DLD1 (cell line): ENCODE measurements around the gene EFCAB8.
"Not testable (repeated sequence)": the region's sequence is repeated elsewhere in the genome, so short reads cannot be mapped to it uniquely, and the experiment has no call there.

Source experiments
- in situ Hi-C: cut with HindIII; loops from 2 replicates; pipeline ENCODE4 v1.10.0; 2017; ENCODE audit warnings: low sequenced_read_pairs

The EFCAB8 gene

DNA sequence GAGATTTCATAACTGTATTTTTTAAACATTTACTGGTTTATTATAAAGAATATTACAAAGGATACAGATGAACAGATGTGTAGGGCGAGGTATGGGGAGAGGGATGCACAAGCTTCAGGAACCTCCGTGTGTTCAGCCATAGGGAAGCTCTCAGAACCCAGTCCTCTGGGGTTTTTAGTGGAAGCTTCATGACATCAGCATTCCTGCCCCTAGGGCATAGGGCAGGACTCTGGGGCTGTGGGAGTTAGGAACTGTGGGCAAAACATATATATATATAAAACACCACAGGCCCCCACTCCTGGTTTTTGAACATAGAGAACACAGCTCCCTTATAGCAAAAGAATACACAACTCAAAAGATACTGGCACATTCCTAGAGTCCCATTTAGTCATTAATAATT, 21.9 kb downstream of the EFCAB8 start:
- in situ Hi-C loops: no loop called here

DNA sequence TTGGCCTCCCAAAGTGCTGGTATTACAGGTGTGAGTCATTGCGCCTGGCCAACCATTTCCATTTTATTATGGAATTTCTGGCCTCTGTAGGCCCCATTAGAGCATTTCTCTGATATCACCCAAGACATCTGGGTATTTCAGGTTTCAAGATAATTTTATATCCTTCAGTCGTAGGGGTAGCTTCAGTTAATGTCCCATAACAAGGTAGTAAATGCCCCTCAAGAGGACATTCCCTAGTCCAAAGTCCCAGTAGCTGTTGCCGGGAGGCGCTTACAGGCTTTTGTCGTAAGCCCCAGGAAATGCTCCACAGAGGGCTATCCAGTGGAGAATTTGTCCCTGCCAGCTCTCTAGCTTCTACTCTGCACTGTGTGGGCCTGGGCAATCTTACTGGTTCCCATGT, 24.4 kb downstream of the EFCAB8 start:
- in situ Hi-C loops: no loop called here

DNA sequence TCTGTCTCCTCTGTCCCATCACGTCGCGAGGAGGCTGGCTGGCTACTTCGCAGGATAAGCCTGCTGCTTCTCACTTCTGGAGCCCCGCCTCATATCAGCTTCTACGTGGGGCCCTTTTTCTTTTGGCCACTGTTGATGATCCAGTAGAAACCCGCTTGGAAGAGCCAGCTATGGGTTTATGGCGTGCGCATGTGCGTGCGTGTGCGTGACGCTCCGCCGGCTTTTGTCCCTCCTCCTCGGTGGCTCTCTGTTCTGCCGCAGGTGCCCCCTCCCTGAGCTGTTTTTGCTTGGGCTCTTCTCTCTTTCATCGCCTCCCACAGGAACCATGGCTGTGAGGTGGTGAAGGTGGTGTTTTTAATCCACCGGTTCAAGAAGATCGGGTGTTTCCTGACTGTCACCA, 26.5 kb downstream of the EFCAB8 start:
- in situ Hi-C loops: loop anchor here (5.0 kb wide), 1 partner anchor 88 kb away; no protein-coding TSS in a partner anchor

DNA sequence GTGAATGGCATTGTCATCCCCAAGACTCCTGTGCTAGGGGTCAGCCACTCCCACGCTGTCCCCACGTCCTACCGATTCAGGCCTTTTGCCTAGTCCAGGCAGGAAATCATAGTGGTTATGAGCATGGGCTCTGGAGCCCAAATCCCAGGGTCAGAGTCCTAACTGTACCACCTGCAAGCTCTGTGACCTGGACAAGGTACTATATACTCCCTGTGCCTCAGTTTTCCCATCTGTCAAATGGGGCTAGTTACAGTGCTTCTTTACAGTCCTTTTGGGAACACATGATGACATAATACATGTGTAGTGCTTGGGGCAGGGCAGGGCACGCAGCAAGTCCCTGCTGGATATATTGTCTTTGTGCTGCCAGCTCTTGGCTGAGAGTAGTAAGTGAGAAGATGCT, 27.2 kb downstream of the EFCAB8 start:
- in situ Hi-C loops: loop anchor here (5.0 kb wide), 1 partner anchor 89 kb away; no protein-coding TSS in a partner anchor

DNA sequence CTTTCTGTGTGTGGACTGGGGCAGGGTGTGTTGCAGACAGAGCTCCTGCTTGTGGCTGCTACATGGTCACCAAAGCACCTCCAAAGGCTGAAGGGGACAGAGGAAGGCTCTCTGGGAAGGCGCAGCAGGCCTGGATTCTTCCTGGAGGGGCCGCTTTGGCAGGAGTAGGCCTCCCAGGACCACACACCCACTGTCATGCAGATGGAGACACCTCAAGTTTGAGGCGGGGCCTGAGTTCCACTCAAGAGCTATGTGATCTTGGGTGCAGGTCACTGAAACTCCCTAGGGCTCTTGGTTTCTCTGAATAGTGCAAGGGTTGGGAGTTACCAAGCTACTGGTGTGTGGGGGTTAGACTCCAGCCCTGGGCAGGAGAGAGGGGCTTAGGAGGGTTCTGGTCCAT, 27.9 kb downstream of the EFCAB8 start:
- in situ Hi-C loops: loop anchor here (5.0 kb wide), 1 partner anchor 89 kb away; no protein-coding TSS in a partner anchor

DNA sequence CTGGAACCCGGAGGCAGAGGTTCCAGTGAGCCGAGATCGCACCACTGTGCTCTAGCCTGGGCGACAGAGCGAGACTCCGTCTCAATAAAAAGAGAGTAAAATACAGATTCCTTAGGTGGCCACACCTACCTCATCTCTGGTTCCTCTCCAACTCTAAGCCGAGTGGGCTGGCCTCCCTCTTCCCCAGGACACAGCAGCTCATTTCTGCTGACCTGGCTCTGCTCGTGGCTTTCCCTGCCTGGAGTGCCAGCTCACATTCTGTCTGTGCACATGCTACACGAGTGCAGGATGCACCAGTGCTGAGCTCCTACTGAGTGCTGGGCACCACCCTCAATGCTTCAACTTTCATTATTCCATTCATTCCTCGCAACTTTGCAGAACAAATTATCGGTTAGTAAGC, 28.8 kb downstream of the EFCAB8 start:
- in situ Hi-C loops: loop anchor here (5.0 kb wide), 1 partner anchor 90 kb away; no protein-coding TSS in a partner anchor

DNA sequence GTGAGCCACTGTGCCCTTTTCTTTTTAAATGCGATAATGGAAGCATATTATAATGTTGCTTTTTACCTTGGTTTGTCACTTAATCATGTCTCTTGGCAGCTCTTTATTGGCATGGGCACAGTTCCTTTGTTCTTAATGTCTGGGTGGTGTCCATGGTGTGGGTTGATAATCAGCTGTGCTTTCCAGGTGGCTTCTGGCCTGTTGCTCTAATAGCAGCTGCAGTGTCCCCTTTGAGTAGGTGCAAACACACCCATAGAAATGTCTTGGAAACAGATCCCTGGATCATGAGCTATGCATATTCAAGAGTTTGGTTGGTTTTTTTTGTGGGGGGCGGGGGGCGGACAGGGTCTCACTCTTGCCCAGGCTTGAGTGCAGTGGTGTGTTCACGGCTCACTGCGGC, 29.9 kb downstream of the EFCAB8 start:
- in situ Hi-C loops: loop anchor here (5.0 kb wide), 1 partner anchor 91 kb away; no protein-coding TSS in a partner anchor

DNA sequence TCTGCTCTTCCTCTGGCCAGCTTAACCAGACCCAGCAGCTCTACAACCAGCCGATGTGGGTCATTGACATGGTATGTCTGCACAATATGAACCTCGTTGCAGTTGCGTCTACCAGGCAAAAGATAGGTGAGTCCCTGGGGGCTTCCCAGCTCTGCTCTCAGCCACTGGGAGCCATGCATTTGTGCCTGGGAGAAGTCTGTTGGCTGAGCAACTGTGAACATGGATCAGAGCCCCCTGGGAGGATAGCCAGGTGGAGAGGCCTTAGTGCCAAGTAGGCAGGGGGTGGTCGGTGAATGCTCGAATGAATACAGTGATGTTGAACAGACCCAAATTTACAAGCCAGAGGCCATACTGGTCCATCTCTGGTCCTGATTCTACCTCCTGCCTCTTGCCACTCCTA, 30.6 kb downstream of the EFCAB8 start:
- in situ Hi-C loops: loop anchor here (5.0 kb wide), 1 partner anchor 92 kb away; no protein-coding TSS in a partner anchor

DNA sequence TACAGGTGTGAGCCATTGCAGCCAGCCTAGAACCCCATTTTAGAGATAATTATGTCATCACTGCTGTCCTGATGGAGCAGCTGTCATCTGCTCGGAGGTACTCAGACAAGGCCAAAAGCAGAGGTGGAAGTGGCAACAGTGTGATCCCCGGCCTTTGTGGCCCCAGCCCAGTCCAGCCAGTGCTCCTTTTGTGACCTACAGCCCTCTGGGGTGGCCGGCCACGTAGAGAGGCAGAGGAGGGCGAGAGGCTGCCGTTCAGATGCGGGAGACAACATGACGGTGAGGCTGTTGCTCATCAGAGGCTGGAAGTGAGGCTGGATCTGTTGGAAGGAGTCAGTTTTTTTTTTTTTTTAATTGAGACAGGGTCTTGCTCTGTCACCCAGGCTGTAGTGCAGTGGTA, 32.8 kb downstream of the EFCAB8 start:
- in situ Hi-C loops: no loop called here

DNA sequence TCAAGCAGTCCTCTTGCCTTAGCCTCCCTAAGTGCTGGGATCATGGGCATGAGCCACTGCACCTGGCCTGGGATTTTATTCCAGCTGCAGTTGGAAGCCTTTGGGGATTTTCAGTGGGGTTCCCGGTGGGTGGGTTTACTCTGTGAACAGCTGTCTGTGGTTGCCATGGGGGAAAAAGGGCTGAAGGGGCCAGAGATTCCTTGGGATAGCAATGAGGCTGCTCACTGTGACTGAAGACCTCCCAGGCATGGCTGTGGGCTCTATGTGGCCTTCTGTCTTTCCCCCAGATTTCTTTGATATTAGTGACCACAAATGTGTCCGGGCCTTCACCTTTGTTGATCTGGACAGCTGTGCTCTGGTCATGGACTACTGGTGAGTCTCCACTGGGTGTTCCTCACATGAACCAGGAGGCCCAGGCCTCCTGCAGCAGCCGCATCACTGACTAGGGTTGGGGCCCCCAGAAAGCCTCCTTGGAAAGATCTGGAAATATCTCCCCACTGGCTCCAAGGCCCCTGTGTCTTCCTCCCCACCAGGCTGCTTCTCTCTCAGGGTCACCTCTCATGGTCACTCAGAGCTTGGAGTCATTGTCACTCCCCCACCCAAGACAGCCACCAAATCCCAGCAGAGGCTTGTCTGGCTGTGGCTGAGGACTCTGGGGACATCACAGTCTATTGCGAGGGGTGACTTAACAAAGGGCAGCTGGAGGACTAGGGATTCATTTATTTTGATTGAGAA, 33.4 kb downstream of the EFCAB8 start:
- in situ Hi-C loops: no loop called here

DNA sequence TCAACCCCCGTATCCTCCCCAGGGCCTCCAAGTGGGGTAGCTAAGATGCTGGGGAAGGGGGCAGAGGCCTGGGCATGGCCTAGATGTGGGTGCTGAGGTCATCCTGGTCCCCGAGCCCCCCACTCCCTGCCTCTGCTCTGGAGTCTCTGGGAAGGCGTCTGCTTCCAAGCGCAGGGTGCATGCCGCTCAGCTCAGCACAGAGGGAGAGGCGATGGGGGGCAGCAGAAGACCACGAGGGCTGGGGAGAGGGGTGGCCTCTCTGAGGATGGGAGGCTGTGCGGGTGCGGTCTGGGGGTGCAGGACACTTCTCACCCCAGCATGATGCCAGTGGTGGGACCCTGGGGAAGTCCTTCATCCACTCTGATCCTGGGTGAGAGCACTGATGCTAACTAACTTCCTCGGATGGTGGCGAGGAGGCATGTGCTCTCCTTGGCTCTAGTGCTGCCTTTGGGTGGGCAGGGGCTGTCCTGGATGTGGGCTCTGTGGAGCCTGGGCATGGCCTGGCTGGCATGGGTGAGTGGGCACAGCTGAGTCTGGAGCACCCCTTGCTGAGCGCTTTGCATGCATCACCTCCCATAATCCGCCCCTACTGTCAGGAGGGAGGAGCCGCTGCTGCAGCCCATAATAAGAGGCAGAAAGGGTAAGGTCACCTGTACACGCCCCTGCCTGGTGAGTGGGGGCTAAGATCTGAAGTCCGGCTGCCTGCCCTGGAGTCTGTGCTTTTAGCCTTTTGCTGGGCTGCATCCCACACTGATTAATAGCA, 34.7 kb downstream of the EFCAB8 start:
- in situ Hi-C loops: no loop called here

DNA sequence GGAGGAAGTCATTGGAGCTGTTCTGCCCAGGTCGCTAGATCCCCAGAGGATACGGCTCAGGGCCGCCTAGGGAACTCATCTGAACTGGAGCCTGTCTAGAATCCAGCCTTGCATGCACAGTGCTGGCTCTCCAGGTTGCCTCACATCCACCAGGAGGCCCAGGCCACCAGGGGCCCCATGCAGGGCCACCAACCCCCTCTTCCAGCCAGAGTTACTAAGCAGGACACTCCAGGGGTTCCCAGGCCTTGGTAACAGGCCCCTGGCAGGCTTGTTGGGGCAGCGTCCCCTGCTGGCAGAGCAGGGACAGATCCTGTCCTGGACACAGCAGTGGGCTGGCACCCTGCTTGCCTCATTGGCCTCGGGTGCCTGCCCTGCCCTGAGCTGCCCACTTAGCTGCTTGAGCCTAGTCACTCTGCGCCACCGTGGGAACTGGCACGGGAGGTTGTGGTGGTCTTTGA, 35.3 kb downstream of the EFCAB8 start:
- in situ Hi-C loops: no loop called here

DNA sequence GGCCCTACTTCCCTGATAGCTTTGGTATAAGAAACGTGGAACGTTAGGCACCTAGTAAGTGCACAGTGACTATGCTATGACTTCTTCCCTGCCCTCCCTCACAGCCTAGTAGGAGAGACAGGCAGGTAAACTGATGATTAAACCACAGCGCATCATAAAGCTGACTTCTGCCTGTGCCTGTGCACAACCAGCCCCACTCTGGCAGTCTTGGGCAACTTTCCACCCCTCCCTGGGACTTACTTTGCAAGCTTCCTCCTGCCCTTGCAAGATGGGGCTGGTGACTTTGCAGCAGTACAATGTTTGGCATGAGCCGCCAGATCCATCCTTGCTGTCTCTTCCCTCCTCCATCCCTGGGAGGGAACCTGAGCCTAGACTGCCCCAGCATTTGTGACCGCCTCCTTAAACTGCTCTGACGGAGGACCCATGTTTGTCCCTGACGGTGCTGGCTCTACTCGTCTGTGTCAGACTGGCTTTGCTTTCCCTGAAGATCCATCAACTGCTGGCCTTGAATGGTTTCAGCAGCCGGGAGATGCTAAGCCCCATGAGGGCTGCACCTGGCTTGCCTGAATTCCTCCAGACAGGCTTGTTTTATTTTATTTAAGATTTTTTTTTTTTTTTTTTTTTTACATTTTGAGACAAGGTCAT, 36.1 kb downstream of the EFCAB8 start:
- in situ Hi-C loops: no loop called here

DNA sequence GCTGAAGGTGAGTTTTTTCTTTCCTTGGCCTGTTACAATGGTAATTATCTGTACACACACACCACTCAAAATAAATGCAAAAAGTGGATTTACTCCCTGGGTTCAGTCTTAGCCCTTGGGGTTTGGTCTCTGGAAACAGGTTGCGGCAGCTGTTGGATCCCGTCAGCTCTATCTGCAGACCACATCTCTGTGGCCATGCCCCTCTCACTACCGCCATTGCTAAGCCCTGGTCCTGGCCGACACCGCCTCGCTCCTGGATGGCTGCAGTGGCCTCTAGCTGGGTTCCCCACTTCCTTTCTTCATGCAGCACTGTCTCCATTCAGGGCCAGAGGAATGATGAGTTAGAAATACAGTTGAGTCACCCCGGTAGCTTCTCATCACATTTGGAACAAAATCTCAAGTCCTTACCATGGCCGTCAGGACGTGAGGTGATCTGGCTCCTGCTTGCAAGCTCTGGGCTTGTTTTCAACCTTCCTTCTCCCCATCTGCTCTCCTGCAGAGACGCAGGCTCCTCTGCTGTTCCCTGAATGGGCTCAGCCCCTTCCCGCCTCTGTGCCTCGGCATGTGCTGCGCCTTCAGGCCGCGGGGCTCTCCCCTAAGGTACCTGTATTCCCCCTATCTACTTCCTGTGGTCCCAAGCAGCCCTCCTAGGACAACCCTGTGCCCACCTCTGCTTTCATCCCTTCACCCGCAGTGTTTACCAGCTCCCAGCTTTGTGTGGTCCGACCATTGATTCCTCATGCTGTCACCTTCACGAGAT, 38.0 kb downstream of the EFCAB8 start:
- in situ Hi-C loops: no loop called here

DNA sequence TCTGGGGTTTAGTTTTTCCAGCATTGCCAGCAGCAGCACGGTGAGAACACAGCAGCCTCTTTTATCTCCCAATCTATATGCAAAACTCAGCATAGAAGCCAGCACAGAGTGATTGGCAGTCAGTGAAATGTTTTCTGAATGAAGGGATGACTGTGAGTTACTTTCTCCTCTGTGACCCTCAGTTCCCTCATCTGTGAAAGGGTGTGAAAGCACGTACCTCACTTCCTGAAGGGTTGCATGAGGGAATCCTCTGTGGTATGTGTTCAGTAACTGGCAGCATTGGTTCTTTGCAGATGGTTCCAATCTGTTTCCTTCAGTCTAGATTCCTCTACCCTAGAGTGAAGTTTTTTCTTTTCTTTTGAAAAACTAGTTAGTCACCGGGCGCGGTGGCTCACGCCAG, 40.0 kb downstream of the EFCAB8 start:
- in situ Hi-C loops: no loop called here

DNA sequence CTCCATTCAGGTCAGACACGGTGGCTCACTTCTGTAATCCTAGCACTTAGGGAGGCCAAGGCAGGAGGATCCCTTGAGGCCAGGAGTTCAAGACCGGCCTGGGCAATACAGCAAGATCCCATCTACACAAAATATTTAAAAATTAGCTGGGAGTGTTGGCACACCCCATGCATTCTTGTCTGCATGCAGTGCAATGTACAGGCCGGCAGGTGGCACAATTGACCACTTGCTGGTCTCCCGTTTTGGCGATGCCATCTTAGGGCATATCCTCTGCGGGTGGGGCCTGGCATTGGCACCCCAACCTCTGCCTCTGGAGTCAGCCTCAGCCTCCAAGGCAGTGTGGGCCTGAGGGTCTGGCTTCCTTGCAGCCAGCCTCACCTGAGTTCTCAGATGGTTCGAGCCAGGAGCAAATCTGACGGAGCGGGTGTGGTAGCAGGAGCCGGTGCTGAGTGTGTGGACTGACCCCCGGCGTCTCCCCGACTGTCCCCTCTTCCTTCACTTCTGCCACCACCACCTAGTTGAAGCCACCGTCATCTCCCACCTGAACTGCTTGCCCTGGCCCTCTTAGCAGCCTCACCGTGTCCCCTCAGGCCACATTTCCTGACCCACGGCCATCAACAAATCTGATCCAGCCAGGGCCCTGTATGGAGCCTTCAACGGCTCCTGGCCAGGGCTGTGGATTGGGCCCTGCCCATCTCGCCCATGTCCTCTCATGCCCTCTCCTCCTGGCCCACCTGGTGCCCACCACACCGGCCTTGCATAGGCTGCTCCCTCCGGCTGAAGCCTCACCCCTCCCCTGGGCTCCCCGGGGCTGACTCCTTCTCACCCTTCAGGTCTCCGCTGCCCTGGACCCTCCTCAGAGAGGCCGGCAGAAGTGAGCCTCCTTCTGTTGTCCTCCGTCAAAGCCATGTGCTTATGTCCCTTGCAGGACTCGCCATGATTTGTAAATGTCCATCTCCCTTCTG, 44.0 kb downstream of the EFCAB8 start:
- in situ Hi-C loops: no loop called here

DNA sequence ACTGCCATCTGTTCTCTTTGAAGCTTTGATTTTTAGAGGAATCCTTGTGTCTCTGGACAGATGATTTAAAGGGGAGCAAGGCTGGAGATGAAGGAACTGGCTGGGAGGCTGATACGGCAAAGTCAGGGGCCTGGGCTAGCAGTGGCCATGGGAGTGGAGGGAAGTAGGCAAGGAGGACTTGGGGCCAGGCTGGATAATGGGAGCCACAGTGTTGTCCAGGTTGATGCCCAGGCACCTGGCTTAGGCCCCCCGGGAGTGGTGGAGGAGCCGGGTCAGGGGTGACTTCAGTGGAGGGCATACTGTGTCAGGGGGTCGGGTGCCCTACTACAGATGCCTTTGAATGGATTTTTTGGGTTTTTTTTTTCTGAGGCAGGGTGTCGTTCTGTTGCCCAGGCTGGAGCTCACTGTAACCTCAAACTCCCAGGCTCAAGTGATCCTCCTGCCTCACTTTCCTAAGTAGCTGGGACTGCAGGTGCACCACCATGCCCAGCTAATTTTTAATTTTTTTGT, 45.0 kb downstream of the EFCAB8 start:
- in situ Hi-C loops: no loop called here

DNA sequence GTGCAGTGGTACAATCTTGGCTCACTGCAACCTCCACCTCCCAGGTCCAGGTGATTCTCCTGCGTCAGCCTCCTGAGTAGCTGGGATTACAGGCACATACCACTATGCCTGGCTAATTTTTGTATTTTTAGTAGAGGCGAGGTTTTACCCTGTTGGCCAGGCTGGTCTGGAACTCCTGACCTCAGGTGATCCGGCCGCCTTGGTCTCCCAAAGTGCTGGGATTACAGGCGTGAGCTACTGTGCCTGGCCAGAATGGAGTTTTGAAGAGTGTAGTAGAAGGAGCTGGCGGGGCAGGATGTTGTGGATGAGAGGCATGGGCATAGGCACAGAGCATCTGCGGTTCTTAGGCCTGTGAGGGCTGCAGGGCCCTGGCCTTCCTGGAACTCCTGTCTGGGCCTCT, 46.0 kb downstream of the EFCAB8 start:
- in situ Hi-C loops: not testable (repeated sequence)

DNA sequence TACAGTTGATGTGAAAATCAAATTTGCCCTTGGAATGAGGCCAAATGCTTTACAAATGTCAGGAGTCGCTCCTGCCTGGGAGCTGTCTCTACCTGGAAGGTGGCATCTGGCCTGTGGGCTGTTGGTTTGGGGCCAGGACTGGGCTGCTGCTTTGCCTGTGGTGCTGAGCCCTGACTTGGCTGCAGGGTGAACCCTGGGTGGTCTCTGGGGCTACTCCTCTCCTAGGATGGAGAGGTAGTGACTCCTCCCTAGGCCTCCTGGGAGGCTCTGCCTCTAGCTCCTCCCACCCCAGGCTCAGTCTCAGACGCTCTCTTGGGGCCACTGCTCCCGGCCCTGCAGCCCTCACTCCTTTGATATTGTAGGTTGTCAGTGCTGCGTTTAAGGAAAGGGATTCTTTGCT, 47.5 kb downstream of the EFCAB8 start:
- in situ Hi-C loops: no loop called here
